AG10803 (cell line): ENCODE measurements around the gene ZAP70.
A peak's percentile ranks its signal among the peaks of the same experiment; 100 is the strongest.

Source experiments
- DNase-seq: peaks from one replicate; pipeline ENCODE4 v3.0.0; 2010; ENCODE audit warnings: low read depth
- H3K4me3 ChIP-seq: 2 replicates; pipeline ENCODE4 v1.5.1; 2011; ENCODE audit warnings: mild to moderate bottlenecking, low read length, control low read depth
- CTCF ChIP-seq: conservative IDR thresholded peaks from 2 replicates; pipeline ENCODE4 v1.5.1; 2011; ENCODE audit warnings: mild to moderate bottlenecking, low read length, control low read depth, inconsistent platforms

Gene ZAP70

GRCh38 chr2:97724073-97724410 is 10.7 kb downstream of the ZAP70 start:
- H3K4me3 ChIP-seq: no peak overlapping the region
- TF ChIP-seq CTCF: no peak
- no peak for DNase-seq

DNA sequence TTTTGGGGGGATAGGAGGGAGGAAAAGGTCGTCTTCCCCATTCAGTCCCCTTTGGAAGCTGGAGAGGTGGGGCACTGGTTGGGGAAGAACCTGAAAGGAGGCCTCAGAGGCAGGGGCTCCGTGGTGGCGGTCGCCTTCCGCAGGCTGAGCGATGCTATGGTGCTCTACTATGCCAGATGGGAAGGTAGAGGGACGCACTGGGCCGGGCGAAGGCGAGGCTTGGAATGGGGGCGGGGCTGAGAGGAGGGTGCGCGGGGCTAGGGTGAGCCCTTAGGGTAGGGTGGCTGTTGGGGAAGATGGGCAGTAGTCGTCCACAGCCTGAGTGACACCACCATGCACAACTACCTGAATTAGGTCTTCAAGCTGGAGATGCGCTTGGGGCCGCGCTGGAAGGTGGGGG is 11.1 kb downstream of the ZAP70 start:
- no peak overlapping the region for H3K4me3 ChIP-seq
- DNase-seq: no peak
- no peak for TF ChIP-seq CTCF

DNA sequence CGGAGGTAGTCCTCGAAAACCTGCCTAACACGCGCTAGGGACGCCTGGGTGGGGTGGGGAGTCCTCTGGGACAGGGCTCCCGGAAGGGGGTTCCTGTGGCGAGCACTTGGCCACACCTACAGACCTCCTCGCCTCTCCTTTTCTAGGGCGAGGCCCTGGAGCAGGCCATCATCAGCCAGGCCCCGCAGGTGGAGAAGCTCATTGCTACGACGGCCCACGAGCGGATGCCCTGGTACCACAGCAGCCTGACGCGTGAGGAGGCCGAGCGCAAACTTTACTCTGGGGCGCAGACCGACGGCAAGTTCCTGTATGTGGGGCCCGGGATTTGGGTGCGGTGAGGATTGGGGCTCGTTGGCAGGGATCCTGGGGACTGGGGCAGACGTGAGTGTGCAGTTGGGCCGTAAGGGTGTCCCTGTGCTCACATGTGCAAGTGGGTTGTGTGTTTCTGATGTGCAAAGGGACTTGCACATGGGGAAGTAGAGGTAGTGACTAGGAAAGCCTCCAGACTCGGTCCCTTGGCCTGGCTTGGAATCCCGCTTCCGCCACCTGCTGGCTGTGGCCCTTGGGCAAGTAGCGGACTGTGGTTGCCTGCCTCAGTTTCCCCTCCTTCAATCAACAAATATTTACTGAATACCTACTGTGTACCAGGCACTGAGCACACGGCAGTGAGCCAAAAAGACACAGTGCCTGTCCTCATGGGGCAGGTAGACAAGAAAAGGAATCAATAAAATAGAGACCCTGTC is 11.7 kb downstream of the ZAP70 start:
- DNase-seq: no peak
- TF ChIP-seq CTCF: no peak
- H3K4me3 ChIP-seq: no peak overlapping the region

- DNase-seq: peak; percentile 59
- TF ChIP-seq CTCF: no peak
- no peak overlapping the region for H3K4me3 ChIP-seq
These were observed 13.1 kb downstream of the ZAP70 start for GRCh38 chr2:97726261-97727064.

DNA sequence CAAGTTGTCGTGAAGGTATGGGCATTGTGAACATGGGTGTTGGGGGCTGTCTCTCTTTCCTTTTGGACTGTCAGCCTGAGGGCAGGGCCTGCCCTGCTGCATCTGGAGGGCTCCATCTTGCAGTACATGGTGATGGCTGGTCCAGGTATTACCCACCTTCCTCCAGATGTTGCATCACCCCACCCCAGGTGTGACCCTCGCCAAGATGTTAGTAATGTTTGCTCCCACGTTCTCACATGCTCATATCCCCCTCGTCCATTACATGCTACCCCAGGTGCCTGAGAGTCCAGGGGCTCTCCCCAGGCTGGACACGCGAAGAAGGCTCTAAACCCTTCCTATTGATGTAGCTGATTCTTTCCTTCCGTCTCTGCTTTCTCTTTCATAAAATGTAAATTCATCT is 13.9 kb downstream of the ZAP70 start:
- TF ChIP-seq CTCF: no peak
- no peak overlapping the region for H3K4me3 ChIP-seq
- no peak for DNase-seq

GRCh38 chr2:97728091-97728731 is 14.8 kb downstream of the ZAP70 start:
- peak; percentile 56 for DNase-seq
- TF ChIP-seq CTCF: no peak
- no peak overlapping the region for H3K4me3 ChIP-seq
